Panc1 (cell line): ENCODE data around the gene CEP68. TPM values are rescaled to one million over a fixed set of nuclear protein-coding genes. Genes with fewer than 3 reads are reported as not detected.

Experiments used
- ATAC-seq: fragments of 200-7000 bp; cut with Tn5 transposase; 2 replicates; pipeline ENCODE4 v1.9.1; 2020; ENCODE audit warnings: mild to moderate bottlenecking, moderate library complexity
- BruUV-seq: library from RNA; stranded (reverse); fragments of 400-500 nt; replicated peaks from 2 replicates; lab custom pipeline; 2021; lab: Mats Ljungman, UMichigan
- CTCF ChIA-PET: fragments of 300-600 bp; sonication (Branson Sonifier 250); formaldehyde crosslinking; loops from one replicate; lab custom pipeline; 2022; ENCODE audit warnings: antibody characterized with exemption; lab: Charles Lee
- POLR2A ChIA-PET: fragments of 300-600 bp; sonication (Branson Sonifier 250); formaldehyde crosslinking; loops from one replicate; lab custom pipeline; 2022; ENCODE audit warnings: antibody characterized with exemption; lab: Charles Lee
- DNase-seq: peaks from one replicate; pipeline ENCODE4 v3.0.0-alpha.2; 2010; ENCODE audit warnings: low read depth, low spot score
- H3K27ac ChIP-seq: 2 replicates; pipeline ENCODE4 v1.5.1; 2011; ENCODE audit warnings: mild to moderate bottlenecking, low read length, inconsistent platforms
- H3K27me3 ChIP-seq: fragments of 200-500 bp; sonication (Bioruptor generic); 2 replicates; pipeline ENCODE4 v1.6.0; 2014; ENCODE audit warnings: low read length, inconsistent platforms; ENCODE audit not compliant: control insufficient read depth, insufficient read depth
- H3K36me3 ChIP-seq: fragments of 200-500 bp; sonication (Bioruptor generic); 2 replicates; pipeline ENCODE4 v1.5.1; 2014; ENCODE audit warnings: inconsistent platforms, mild to moderate bottlenecking, low read length, moderate library complexity; ENCODE audit not compliant: control insufficient read depth, insufficient read depth
- H3K4me1 ChIP-seq: 2 replicates; pipeline ENCODE4 v1.5.1; 2011; ENCODE audit warnings: inconsistent platforms, mild to moderate bottlenecking, low read length, moderate library complexity; ENCODE audit not compliant: control insufficient read depth, insufficient read depth
- H3K4me3 ChIP-seq, 2 experiments: 2 replicates each; pipeline ENCODE4 v1.5.1; 2011 to 2012; ENCODE audit warnings: low read depth in 2 of 2, low read length in 2 of 2, mild to moderate bottlenecking in 2 of 2, inconsistent platforms in 1 of 2, moderate library complexity in 1 of 2
- H3K9me3 ChIP-seq: fragments of 200-500 bp; sonication (Bioruptor generic); 2 replicates; pipeline ENCODE4 v1.5.1; 2014; ENCODE audit warnings: low read depth, mild to moderate bottlenecking, inconsistent platforms, low read length, moderate library complexity; ENCODE audit not compliant: control insufficient read depth, insufficient read depth
- CTCF ChIP-seq: fragments of 450-650 bp; IDR thresholded peaks from 2 replicates; pipeline ENCODE4 v1.5.1; 2017; ENCODE audit warnings: mild to moderate bottlenecking
- POLR2AphosphoS5 ChIP-seq: IDR thresholded peaks from 2 replicates; pipeline ENCODE4 v1.6.1; 2012; ENCODE audit warnings: mild to moderate bottlenecking, low read depth, low read length, moderate library complexity
- REST ChIP-seq, 2 experiments: IDR thresholded peaks; 2 replicates each; pipeline ENCODE4 v1.6.1; 2011 to 2012; ENCODE audit warnings: low read depth in 2 of 2, control low read depth in 1 of 2, low read length in 1 of 2, mild to moderate bottlenecking in 1 of 2, moderate library complexity in 1 of 2; ENCODE audit not compliant: insufficient read depth in 1 of 2
- SIN3A ChIP-seq: IDR thresholded peaks from 2 replicates; pipeline ENCODE4 v1.6.1; 2012; ENCODE audit warnings: low read depth, mild to moderate bottlenecking, low read length, moderate library complexity, borderline replicate concordance; ENCODE audit not compliant: insufficient read depth
- TCF7L2 ChIP-seq: IDR thresholded peaks from 2 replicates; pipeline ENCODE4 v1.6.1; 2011; ENCODE audit warnings: mild to moderate bottlenecking, low read depth, low read length, inconsistent platforms
- in situ Hi-C: cut with HindIII; loops from 2 replicates; pipeline ENCODE4 v1.10.0; 2016; ENCODE audit warnings: low sequenced_read_pairs, low pct_unique_long_range_greater_than_20kb
- intact Hi-C: fragments of 100-400 bp; cut with micrococcal nuclease; formaldehyde crosslinking; loops from one replicate; pipeline ENCODE4 v1.10.0; 2022; ENCODE audit not compliant: unreplicated experiment
- total RNA-seq: library from RNA; stranded (reverse); gene quantifications from one replicate; pipeline ENCODE4 v1.2.1, GENCODE V29; 2021; ENCODE audit not compliant: unreplicated experiment

The CEP68 gene
- total RNA-seq, 1 experiment from 2014 or later = 13.3 TPM

- ChIA-PET CTCF (no interaction called here), POLR2A (no interaction called here)
- Histone ChIP-seq H3K9me3 (no peaks in the 10 kb centered on the region), H3K36me3 (no peaks in the 10 kb centered on the region), H3K27ac (no peak overlapping the region), H3K27me3 (no peaks in the 10 kb centered on the region), H3K4me1 (no peaks in the 10 kb centered on the region), H3K4me3 (no peak overlapping the region)
- intact Hi-C loops = no loop called here
- DNase-seq = no peak
- TF ChIP-seq CTCF (no peak), SIN3A (no peak)
- in situ Hi-C loops = no loop called here
- ATAC-seq = no peak
- BruUV-seq = no TSS peak
Measured at GRCh38 chr2:65026154-65026553, 30.1 kb upstream of the CEP68 start.

- BruUV-seq = no TSS peak
- Histone ChIP-seq H3K36me3 (no peaks in the 10 kb centered on the region), H3K9me3 (no peaks in the 10 kb centered on the region), H3K27me3 (no peaks in the 10 kb centered on the region), H3K4me3 (no peak overlapping the region), H3K27ac (no peak overlapping the region), H3K4me1 (no peaks in the 10 kb centered on the region)
- TF ChIP-seq REST (IDR thresholded peaks at IDR 0.05; ENCODE audit: insufficient read depth in 1 of 2, low read depth in 2 of 2, low read length in 1 of 2) (no peak), CTCF (no peak), SIN3A (no peak), POLR2AphosphoS5 (no peak), TCF7L2 (no peak)
- ChIA-PET CTCF (no interaction called here), POLR2A (no interaction called here)
- intact Hi-C loops = no loop called here
- DNase-seq = no peak
- in situ Hi-C loops = no loop called here
- no peak for ATAC-seq
Measured at GRCh38 chr2:65026704-65027464, 29.3 kb upstream of the CEP68 start.
